Spleen (tissue), 11 donors: ENCODE measurements around the gene OR52E1. TPM values are rescaled to one million over a fixed set of nuclear protein-coding genes. Genes with fewer than 3 reads are reported as not detected.

ENCODE experiments used
- DNase-seq: peaks from one replicate; pipeline ENCODE4 v3.0.0-alpha.2; 2020
- H3K27ac ChIP-seq, 8 donors: fragments of 200-600 bp; sonication (generic) in 7 of 8; 1 replicate in 4 of 8; 2 replicates in 4 of 8; pipeline versions ENCODE4 v1.5.0 to v1.8.0; 2016 to 2021; ENCODE audit warnings: inconsistent platforms in 4 of 8, mild to moderate bottlenecking in 4 of 8, moderate library complexity in 1 of 8
- H3K27me3 ChIP-seq, 7 donors: fragments of 200-600 bp; sonication (generic) in 6 of 7; replicated peaks in 1 of 7; 1 replicate in 4 of 7; 2 replicates in 3 of 7; pipeline versions ENCODE4 v1.5.0 to v1.8.0; 2016 to 2021; ENCODE audit warnings: inconsistent platforms in 3 of 7, mild to moderate bottlenecking in 1 of 7
- H3K36me3 ChIP-seq, 6 donors: fragments of 200-600 bp; sonication (generic) in 5 of 6; 1 replicate in 4 of 6; 2 replicates in 2 of 6; pipeline versions ENCODE4 v1.5.0 to v1.8.0; 2016 to 2021; ENCODE audit warnings: inconsistent platforms in 2 of 6
- H3K4me1 ChIP-seq, 6 donors: fragments of 200-600 bp; sonication (generic) in 5 of 6; 1 replicate in 3 of 6; 2 replicates in 3 of 6; pipeline versions ENCODE4 v1.5.0 to v1.8.0; 2016 to 2021; ENCODE audit warnings: inconsistent platforms in 3 of 6
- H3K4me3 ChIP-seq, 8 donors: fragments of 200-600 bp; sonication (generic) in 7 of 8; 1 replicate in 4 of 8; 2 replicates in 4 of 8; pipeline versions ENCODE4 v1.5.0 to v1.8.0; 2016 to 2021; ENCODE audit warnings: inconsistent platforms in 4 of 8, mild to moderate bottlenecking in 4 of 8, moderate library complexity in 2 of 8
- H3K9me3 ChIP-seq, 8 donors: fragments of 200-600 bp; sonication (generic) in 7 of 8; 1 replicate in 4 of 8; 2 replicates in 4 of 8; pipeline versions ENCODE4 v1.5.0 to v1.8.0; 2016 to 2021; ENCODE audit warnings: inconsistent platforms in 4 of 8
- POLR2A ChIP-seq, 3 donors: fragments of 450-650 bp; IDR thresholded peaks; one replicate each; pipeline ENCODE4 v1.5.1; 2017; ENCODE audit warnings: antibody characterized with exemption in 3 of 3, mild to moderate bottlenecking in 1 of 3
- POLR2AphosphoS5 ChIP-seq, 3 donors: sonication (generic); formaldehyde crosslinking; IDR thresholded peaks; one replicate each; pipeline ENCODE4 v1.5.1; 2017; ENCODE audit warnings: antibody characterized with exemption in 3 of 3
- WGBS, 5 donors: extraction: QIAGEN DNeasy Blood & Tissue Kit in 3 of 5; methylation state at CpG; one replicate each; pipeline versions ENCODE4 v1.1.5 to v1.1.7; 2013 to 2018; 5-methylcytosine and 5-hydroxymethylcytosine counted together
- intact Hi-C: fragments of 100-400 bp; cut with DNase I; formaldehyde crosslinking; loops from one replicate; pipeline ENCODE4 v1.15.0; 2023; ENCODE audit warnings: low total_unique reads
- polyA plus RNA-seq, 3 donors: library from polyadenylated mRNA; stranded (reverse); fragments of 200-250 nt; gene quantifications; one replicate each; pipeline ENCODE4 v1.2.1, GENCODE V29; 2013
- total RNA-seq, 7 donors: library from RNA; depleted of rRNA in 3 of 7; stranded (reverse); fragments of >200 nt in 3 of 7; fragmentation: NEBNext Ultra II Directional in 4 of 7; extraction: Animal tissue kit (Norgen Biotek cat#: 25700) in 4 of 7; gene quantifications; one replicate each; pipeline versions ENCODE4 v1.1.0 to v1.2.1, GENCODE V29; 2016 to 2021
- TF ChIP-seq, protein P1 (sequence below), 11 experiments: fragments of 200-600 bp in 7 of 11; fragments of 450-650 bp in 4 of 11; sonication (generic) in 4 of 11; IDR thresholded peaks in 8 of 11; conservative IDR thresholded peaks in 3 of 11; 1 replicate in 7 of 11; 2 replicates in 4 of 11; pipeline versions ENCODE4 v1.4.0 to v1.8.0; 2016 to 2021; ENCODE audit warnings: antibody characterized with exemption in 11 of 11, inconsistent platforms in 4 of 11, mild to moderate bottlenecking in 1 of 11
- donor health status: healthy with polysubstance abuse.
- donor health status: DM: no; HTN: no; CAD: no; lungs with moderate emphysema.
- donor health status: DM: no; HTN: no; CAD: no.
- donor health status: Bipolar disorder and iron deficiency.
- donor health status: healthy.
- donor health status: DM: no; HTN: no; CAD: no.
- donor health status: DM: yes; HTN: yes; CAD: no.

The OR52E1 gene
- total and polyA plus RNA-seq, 10 donors: not detected

DNA sequence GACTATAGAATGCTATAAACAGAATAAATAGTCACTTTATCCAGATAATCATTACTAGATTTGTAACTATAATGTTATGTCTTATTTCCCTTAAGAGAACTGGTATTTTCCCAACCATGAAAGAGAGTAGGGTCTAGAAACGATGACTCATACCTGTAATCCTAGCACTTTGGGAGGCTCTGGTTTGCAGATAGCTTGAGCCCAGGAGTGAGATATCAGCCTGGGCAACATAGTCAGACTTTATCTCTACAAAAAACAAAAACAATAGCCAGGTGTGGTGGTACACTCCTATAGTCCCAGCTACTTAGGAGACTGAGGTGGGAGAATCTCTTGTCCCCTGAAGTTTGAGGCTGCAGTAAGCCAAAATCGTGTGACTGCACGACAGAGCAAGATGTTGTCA lies 37.9 kb downstream of the OR52E1 start:
- Histone ChIP-seq H3K4me1 (no peaks in the 10 kb centered on the region), H3K27me3 (no peaks in the 10 kb centered on the region), H3K36me3 (no peaks in the 10 kb centered on the region), H3K27ac (no peak overlapping the region), H3K4me3 (no peak overlapping the region), H3K9me3 (no peaks in the 10 kb centered on the region)
- WGBS, 5 donors: 55 to 76% (median 65%) methylated on average over 3 of the region's 3 CpGs
- no peak for DNase-seq
- intact Hi-C loops: no loop called here
- TF ChIP-seq, protein P1, sequence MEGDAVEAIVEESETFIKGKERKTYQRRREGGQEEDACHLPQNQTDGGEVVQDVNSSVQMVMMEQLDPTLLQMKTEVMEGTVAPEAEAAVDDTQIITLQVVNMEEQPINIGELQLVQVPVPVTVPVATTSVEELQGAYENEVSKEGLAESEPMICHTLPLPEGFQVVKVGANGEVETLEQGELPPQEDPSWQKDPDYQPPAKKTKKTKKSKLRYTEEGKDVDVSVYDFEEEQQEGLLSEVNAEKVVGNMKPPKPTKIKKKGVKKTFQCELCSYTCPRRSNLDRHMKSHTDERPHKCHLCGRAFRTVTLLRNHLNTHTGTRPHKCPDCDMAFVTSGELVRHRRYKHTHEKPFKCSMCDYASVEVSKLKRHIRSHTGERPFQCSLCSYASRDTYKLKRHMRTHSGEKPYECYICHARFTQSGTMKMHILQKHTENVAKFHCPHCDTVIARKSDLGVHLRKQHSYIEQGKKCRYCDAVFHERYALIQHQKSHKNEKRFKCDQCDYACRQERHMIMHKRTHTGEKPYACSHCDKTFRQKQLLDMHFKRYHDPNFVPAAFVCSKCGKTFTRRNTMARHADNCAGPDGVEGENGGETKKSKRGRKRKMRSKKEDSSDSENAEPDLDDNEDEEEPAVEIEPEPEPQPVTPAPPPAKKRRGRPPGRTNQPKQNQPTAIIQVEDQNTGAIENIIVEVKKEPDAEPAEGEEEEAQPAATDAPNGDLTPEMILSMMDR (IDR thresholded peaks at IDR 0.05 in 8 of 11, conservative IDR thresholded peaks at IDR 0.05 in 3 of 11): no peak
- no peak for TF ChIP-seq POLR2A (IDR thresholded peaks at IDR 0.05)
- TF ChIP-seq POLR2AphosphoS5 (IDR thresholded peaks at IDR 0.05): no peak

DNA sequence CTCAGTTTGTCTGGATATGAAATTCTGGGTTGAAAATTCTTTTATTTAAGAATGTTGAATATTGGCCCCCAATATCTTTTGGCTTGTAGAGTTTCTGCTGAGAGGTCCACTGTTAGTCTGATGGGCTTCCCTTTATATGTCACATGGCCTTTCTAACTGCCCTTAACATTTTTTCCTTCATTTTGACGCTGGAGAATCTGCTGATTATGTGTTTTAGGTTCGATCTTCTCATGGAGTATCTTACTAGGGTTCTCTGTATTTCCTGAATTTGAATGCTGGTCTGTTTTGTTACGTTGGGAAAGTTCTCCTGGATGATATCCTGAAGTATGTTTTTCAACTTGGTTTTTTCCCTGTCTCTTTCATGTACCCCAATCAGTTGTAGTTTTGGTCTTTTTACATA lies 46.0 kb downstream of the OR52E1 start:
- Histone ChIP-seq H3K36me3 (no peaks in the 10 kb centered on the region), H3K27me3 (peaks cover 0 to 11% (median 0%) of the 10 kb centered on the region in 7 donors), H3K27ac (no peak overlapping the region), H3K4me1 (no peaks in the 10 kb centered on the region), H3K9me3 (peaks cover 0 to 5% (median 0%) of the 10 kb centered on the region in 8 donors), H3K4me3 (no peak overlapping the region)
- no peak for DNase-seq
- TF ChIP-seq POLR2AphosphoS5 (IDR thresholded peaks at IDR 0.05): no peak
- TF ChIP-seq, protein P1 (IDR thresholded peaks at IDR 0.05 in 8 of 11, conservative IDR thresholded peaks at IDR 0.05 in 3 of 11): no peak
- no peak for TF ChIP-seq POLR2A (IDR thresholded peaks at IDR 0.05)
- 62 to 78% (median 70%) methylated on average over 3 of the region's 3 CpGs for WGBS, 5 donors
- intact Hi-C loops: no loop called here

DNA sequence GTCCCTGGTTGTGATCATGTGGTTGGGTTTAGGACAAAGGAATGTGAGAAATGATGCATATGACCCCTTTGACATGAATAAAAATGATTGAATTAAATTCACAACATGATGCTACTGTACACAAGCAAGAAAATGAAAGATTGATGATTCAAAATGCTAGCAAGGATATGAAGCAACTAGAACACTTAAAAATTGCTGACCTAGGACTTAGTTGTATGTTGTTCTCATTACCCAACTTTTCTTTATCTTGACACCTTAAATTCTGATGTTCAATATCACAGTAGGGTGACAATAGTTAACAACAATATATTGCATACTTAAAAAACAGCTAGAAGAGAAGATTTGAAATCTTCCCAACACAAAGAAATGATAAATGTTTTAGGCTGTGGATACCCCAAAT lies 48.2 kb downstream of the OR52E1 start:
- TF ChIP-seq POLR2AphosphoS5 (IDR thresholded peaks at IDR 0.05) (no peak), POLR2A (IDR thresholded peaks at IDR 0.05) (no peak)
- TF ChIP-seq, protein P1 (IDR thresholded peaks at IDR 0.05 in 8 of 11, conservative IDR thresholded peaks at IDR 0.05 in 3 of 11): no peak
- H3K4me3 ChIP-seq: no peak overlapping the region
- no peak for DNase-seq
- H3K4me1 ChIP-seq: no peaks in the 10 kb centered on the region
- H3K9me3 ChIP-seq: peaks cover 0 to 5% (median 0%) of the 10 kb centered on the region in 8 donors
- intact Hi-C loops: no loop called here
- no peak overlapping the region for H3K27ac ChIP-seq
- peaks cover 0 to 16% (median 0%) of the 10 kb centered on the region in 7 donors for H3K27me3 ChIP-seq
- H3K36me3 ChIP-seq: no peaks in the 10 kb centered on the region

DNA sequence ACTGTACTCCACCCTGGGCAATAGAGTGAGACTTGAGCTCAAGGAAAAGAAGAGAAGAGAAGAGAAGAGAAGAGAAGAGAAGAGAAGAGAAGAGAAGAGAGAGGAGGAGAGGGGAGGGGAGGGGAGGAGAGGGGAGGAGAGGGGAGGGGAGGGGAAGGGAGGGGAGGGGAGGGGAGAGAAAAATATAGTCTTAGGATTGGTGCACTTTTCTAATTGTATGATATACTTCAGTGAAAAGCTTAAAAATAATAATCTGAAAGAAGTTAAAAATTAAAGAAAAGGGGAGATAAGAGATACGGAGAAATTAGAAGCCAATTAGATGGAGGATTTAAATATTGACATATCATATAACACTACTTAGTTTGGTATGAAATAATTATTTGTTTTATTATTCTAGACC lies 49.5 kb downstream of the OR52E1 start:
- H3K4me3 ChIP-seq: no peak overlapping the region
- intact Hi-C loops: no loop called here
- WGBS, 5 donors: 89 to 98% (median 90%) methylated on average over 1 of the region's 1 CpG
- TF ChIP-seq POLR2AphosphoS5 (IDR thresholded peaks at IDR 0.05): no peak
- TF ChIP-seq POLR2A (IDR thresholded peaks at IDR 0.05): no peak
- TF ChIP-seq, protein P1 (IDR thresholded peaks at IDR 0.05 in 8 of 11, conservative IDR thresholded peaks at IDR 0.05 in 3 of 11): no peak
- no peak overlapping the region for H3K27ac ChIP-seq
- peaks cover 0 to under 1% (median 0%) of the 10 kb centered on the region in 6 donors for H3K4me1 ChIP-seq
- H3K36me3 ChIP-seq: no peaks in the 10 kb centered on the region
- peaks cover 0 to 18% (median 0%) of the 10 kb centered on the region in 7 donors for H3K27me3 ChIP-seq
- peaks cover 0 to 5% (median 0%) of the 10 kb centered on the region in 8 donors for H3K9me3 ChIP-seq
- DNase-seq: no peak

Other genes starting within 250 kb of the OR52E1 start
- not detected for gene OR51F2, start 248.3 kb upstream of the OR52E1 start, total RNA-seq
- not detected for gene OR51F2, start 248.3 kb upstream of the OR52E1 start, polyA plus RNA-seq
- gene OR51S1, start 220.4 kb upstream of the OR52E1 start, total RNA-seq: not detected
- gene OR51S1, start 220.4 kb upstream of the OR52E1 start, polyA plus RNA-seq: not detected
- gene OR51T1, start 187.7 kb upstream of the OR52E1 start, total RNA-seq: not detected
- gene OR51T1, start 187.7 kb upstream of the OR52E1 start, polyA plus RNA-seq: not detected
- gene OR51A7, start 165.8 kb upstream of the OR52E1 start, total RNA-seq: not detected
- gene OR51A7, start 165.8 kb upstream of the OR52E1 start, polyA plus RNA-seq: not detected
- gene OR51G2, start 150.2 kb upstream of the OR52E1 start, total RNA-seq: not detected
- gene OR51G2, start 150.2 kb upstream of the OR52E1 start, polyA plus RNA-seq: not detected
- not detected for gene OR51G1, start 145.2 kb upstream of the OR52E1 start, total RNA-seq
- not detected for gene OR51G1, start 145.2 kb upstream of the OR52E1 start, polyA plus RNA-seq
- gene OR51A4, start 122.0 kb upstream of the OR52E1 start, total RNA-seq: not detected
- not detected for gene OR51A4, start 122.0 kb upstream of the OR52E1 start, polyA plus RNA-seq
- not detected for gene OR51A2, start 113.9 kb upstream of the OR52E1 start, total RNA-seq
- not detected for gene OR51A2, start 113.9 kb upstream of the OR52E1 start, polyA plus RNA-seq
- not detected for gene OR51L1, start 74.7 kb upstream of the OR52E1 start, total RNA-seq
- not detected for gene OR51L1, start 74.7 kb upstream of the OR52E1 start, polyA plus RNA-seq
- gene OR52J3, start 23.0 kb upstream of the OR52E1 start, total RNA-seq: not detected
- not detected for gene OR52J3, start 23.0 kb upstream of the OR52E1 start, polyA plus RNA-seq
- not detected for gene OR52E2, start 9.9 kb upstream of the OR52E1 start, total RNA-seq
- gene OR52E2, start 9.9 kb upstream of the OR52E1 start, polyA plus RNA-seq: not detected
- not detected for gene OR52A5, start 68.8 kb downstream of the OR52E1 start, total RNA-seq
- gene OR52A5, start 68.8 kb downstream of the OR52E1 start, polyA plus RNA-seq: not detected
- gene OR52A1, start 85.2 kb downstream of the OR52E1 start, total RNA-seq: not detected
- gene OR52A1, start 85.2 kb downstream of the OR52E1 start, polyA plus RNA-seq: not detected
- gene OR51V1, start 131.1 kb downstream of the OR52E1 start, total RNA-seq: not detected
- not detected for gene OR51V1, start 131.1 kb downstream of the OR52E1 start, polyA plus RNA-seq
- over 10,000 TPM in 2 of 7 donors, 1,000 to 10,000 TPM in 3, 100 to 1,000 TPM in 2; 465 to 40,257 (median 5,354) TPM for gene HBB, start 157.5 kb downstream of the OR52E1 start, total RNA-seq
- gene HBB, start 157.5 kb downstream of the OR52E1 start, polyA plus RNA-seq: 1,000 to 10,000 TPM in 1 of 3 donors, 100 to 1,000 TPM in 2; 107 to 1,699 (median 207) TPM
- 100 to 1,000 TPM in 1 of 7 donors, 10 to 100 TPM in 3, 1 to 10 TPM in 3; 1.5 to 327 (median 20.6) TPM for gene HBD, start 164.9 kb downstream of the OR52E1 start, total RNA-seq
- 10 to 100 TPM in 1 of 3 donors, 1 to 10 TPM in 2; 1.0 to 12.5 (median 1.5) TPM for gene HBD, start 164.9 kb downstream of the OR52E1 start, polyA plus RNA-seq
- gene HBG1, start 180.3 kb downstream of the OR52E1 start, total RNA-seq: 10 to 100 TPM in 1 of 7 donors, 1 to 10 TPM in 1, not detected in 5; 1.2 to 15.0 TPM
- gene HBG1, start 180.3 kb downstream of the OR52E1 start, polyA plus RNA-seq: under 1 TPM in 1 of 3 donors, not detected in 2; 0.21 TPM
- 10 to 100 TPM in 2 of 7 donors, 1 to 10 TPM in 3, not detected in 2; 1.3 to 19.6 (median 9.1) TPM for gene HBG2, start 185.2 kb downstream of the OR52E1 start, total RNA-seq
- gene HBG2, start 185.2 kb downstream of the OR52E1 start, polyA plus RNA-seq: 1 to 10 TPM in 1 of 3 donors, under 1 TPM in 1, not detected in 1; 0.29 to 4.2 TPM
- gene HBE1, start 200.4 kb downstream of the OR52E1 start, total RNA-seq: 1 to 10 TPM in 1 of 7 donors, under 1 TPM in 1, not detected in 5; 0.64 to 1.8 TPM
- gene HBE1, start 200.4 kb downstream of the OR52E1 start, polyA plus RNA-seq: under 1 TPM; 0.21 to 0.37 (median 0.32) TPM
- gene OR51B4, start 232.4 kb downstream of the OR52E1 start, total RNA-seq: not detected
- not detected for gene OR51B4, start 232.4 kb downstream of the OR52E1 start, polyA plus RNA-seq